NB4 (cell line): Measurements from ENCODE around the gene RSRC1.

Source experiments
- MYC ChIP-seq: IDR thresholded peaks from 2 replicates; pipeline ENCODE4 v1.6.1; 2011; ENCODE audit warnings: low read depth, low read length
- POLR2A ChIP-seq: IDR thresholded peaks from 2 replicates; pipeline ENCODE4 v1.6.1; 2011; ENCODE audit warnings: mild to moderate bottlenecking; ENCODE audit not compliant: insufficient read length; ENCODE audit errors: extremely low read depth
- TF ChIP-seq, protein P1 (sequence below): IDR thresholded peaks from one replicate; pipeline ENCODE4 v1.5.1; 2012; ENCODE audit warnings: low read depth, low read length
- TF ChIP-seq, protein P2 (sequence below): IDR thresholded peaks from 2 replicates; pipeline ENCODE4 v1.6.1; 2011; ENCODE audit warnings: low read depth, low read length

DNA sequence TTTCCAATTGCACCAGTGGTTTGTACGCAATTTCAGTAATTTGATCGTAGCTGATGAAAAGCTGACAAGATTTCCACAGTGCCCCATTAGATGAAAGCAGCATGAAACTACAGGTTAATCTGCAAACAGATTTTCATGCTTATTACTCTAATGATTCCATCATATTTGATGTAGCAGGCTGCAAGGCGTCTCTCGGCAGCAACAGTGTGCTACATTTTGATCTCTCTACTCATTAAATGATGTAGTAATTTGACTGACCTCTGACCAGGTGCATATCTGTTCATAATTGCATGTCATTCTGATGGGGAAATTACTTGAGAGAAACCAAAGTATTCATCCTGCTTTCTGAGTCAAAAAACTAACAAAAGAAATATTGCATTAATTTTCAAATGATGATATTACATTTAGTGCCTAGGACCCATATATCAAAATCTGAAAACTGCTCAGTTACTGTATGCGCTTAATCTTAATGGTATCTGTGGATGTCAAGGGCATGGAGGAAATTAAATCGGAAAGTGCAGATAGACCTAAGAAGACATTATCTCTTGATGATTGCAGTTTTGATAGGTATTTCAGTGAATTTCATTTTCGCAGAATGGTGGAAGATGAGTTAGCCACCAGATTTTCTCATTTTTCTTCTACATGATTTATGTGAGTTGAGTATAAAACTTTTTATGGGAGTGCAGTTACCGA is 198.5 kb downstream of the RSRC1 start:
- TF ChIP-seq, protein P1, sequence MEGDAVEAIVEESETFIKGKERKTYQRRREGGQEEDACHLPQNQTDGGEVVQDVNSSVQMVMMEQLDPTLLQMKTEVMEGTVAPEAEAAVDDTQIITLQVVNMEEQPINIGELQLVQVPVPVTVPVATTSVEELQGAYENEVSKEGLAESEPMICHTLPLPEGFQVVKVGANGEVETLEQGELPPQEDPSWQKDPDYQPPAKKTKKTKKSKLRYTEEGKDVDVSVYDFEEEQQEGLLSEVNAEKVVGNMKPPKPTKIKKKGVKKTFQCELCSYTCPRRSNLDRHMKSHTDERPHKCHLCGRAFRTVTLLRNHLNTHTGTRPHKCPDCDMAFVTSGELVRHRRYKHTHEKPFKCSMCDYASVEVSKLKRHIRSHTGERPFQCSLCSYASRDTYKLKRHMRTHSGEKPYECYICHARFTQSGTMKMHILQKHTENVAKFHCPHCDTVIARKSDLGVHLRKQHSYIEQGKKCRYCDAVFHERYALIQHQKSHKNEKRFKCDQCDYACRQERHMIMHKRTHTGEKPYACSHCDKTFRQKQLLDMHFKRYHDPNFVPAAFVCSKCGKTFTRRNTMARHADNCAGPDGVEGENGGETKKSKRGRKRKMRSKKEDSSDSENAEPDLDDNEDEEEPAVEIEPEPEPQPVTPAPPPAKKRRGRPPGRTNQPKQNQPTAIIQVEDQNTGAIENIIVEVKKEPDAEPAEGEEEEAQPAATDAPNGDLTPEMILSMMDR: no peak
- TF ChIP-seq POLR2A: no peak
- TF ChIP-seq, protein P2, sequence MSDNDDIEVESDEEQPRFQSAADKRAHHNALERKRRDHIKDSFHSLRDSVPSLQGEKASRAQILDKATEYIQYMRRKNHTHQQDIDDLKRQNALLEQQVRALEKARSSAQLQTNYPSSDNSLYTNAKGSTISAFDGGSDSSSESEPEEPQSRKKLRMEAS: no peak
- no peak for TF ChIP-seq MYC
